Loucy (cell line): ENCODE measurements around the gene SPN.
"Not testable (repeated sequence)": the region's sequence is repeated elsewhere in the genome, so short reads cannot be mapped to it uniquely, and the experiment has no call there.

Experiments used
- EZH2phosphoT487 ChIP-seq: fragments of 200-600 bp; IDR thresholded peaks from 2 replicates; pipeline ENCODE4 v1.6.1; 2018; ENCODE audit warnings: antibody characterized with exemption, mild to moderate bottlenecking, moderate library complexity, borderline replicate concordance
- TF ChIP-seq, protein P1 (sequence below): fragments of 200-600 bp; sonication (generic); conservative IDR thresholded peaks from 2 replicates; pipeline ENCODE4 v1.5.1; 2014; ENCODE audit warnings: mild to moderate bottlenecking, antibody characterized with exemption, low read length

DNA sequence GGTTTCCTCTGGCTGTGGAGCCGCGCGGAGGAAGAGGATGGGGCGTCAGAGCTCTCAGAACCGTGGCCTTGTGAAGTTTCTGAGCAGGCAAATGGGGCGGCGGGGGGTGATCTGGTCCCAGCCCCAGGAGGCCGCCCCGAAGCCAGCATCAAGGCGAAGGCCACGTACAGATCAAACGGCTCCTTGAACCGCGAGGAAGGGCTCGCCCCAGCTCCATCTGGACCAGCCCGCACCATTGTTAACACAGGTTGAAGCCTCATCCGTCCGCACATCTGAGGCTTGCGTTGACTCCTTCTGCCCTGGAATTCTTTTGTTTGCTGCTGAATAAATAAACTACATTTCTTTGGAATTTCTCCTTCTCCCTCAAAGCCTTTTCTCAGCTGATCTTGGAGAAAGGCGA is 31.4 kb upstream of the SPN start:
- TF ChIP-seq, protein P1, sequence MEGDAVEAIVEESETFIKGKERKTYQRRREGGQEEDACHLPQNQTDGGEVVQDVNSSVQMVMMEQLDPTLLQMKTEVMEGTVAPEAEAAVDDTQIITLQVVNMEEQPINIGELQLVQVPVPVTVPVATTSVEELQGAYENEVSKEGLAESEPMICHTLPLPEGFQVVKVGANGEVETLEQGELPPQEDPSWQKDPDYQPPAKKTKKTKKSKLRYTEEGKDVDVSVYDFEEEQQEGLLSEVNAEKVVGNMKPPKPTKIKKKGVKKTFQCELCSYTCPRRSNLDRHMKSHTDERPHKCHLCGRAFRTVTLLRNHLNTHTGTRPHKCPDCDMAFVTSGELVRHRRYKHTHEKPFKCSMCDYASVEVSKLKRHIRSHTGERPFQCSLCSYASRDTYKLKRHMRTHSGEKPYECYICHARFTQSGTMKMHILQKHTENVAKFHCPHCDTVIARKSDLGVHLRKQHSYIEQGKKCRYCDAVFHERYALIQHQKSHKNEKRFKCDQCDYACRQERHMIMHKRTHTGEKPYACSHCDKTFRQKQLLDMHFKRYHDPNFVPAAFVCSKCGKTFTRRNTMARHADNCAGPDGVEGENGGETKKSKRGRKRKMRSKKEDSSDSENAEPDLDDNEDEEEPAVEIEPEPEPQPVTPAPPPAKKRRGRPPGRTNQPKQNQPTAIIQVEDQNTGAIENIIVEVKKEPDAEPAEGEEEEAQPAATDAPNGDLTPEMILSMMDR = not testable (repeated sequence)
- not testable (repeated sequence) for TF ChIP-seq EZH2phosphoT487
